Measurements from ENCODE around the gene CLDN9. TPM values are rescaled to one million over a fixed set of nuclear protein-coding genes. Genes with fewer than 3 reads are reported as not detected.
A peak's percentile ranks its signal among the peaks of the same experiment; 100 is the strongest.

CLDN9 gene
- total and polyA plus RNA-seq, 9 of the 15 experiments (the other 6 are each of a cell fraction or from before 2014, with no cell fraction given): 0.12 to 0.44 (median 0.22) TPM; not detected in 4

- TF ChIP-seq MGA (IDR thresholded peaks at IDR 0.05) (no peak), TGIF2 (CRISPR knock-in tag; IDR thresholded peaks at IDR 0.05) (no peak), FOXK2 (conservative IDR thresholded peaks at IDR 0.05 in 1 of 2, IDR thresholded peaks at IDR 0.05 in 1 of 2; ENCODE audit: low read depth in 2 of 2) (no peak), BMI1 (IDR thresholded peaks at IDR 0.05; ENCODE audit: low read length) (no peak), HNRNPH1 (optimal IDR thresholded peaks at IDR 0.05; ENCODE audit: low read depth, low read length) (no peak), ZNF740 (CRISPR knock-in tag; IDR thresholded peaks at IDR 0.05) (0 out of 2 replicates have a peak, but pooled peaks have one; percentile 41), ZNF740 (tag; IDR thresholded peaks at IDR 0.05) (no peak), RNF219 (CRISPR knock-in tag; IDR thresholded peaks at IDR 0.05) (no peak), NCOA1 (IDR thresholded peaks at IDR 0.05; ENCODE audit: low read depth) (no peak), BDP1 (IDR thresholded peaks at IDR 0.05; ENCODE audit: insufficient read depth, insufficient read length) (no peak), GABPB1 (CRISPR knock-in tag; IDR thresholded peaks at IDR 0.05) (no peak; the same call in 1 of the 2 replicates), SIN3A (IDR thresholded peaks at IDR 0.05; ENCODE audit: borderline replicate concordance in 2 of 2, control insufficient read depth in 1 of 2, low read depth in 2 of 2, low read length in 2 of 2) (peak; percentile 65 to 68; a peak in 1 of 4 replicates)
Observed at GRCh38 chr16:3021449-3022207, 8.9 kb downstream of the CLDN9 start (continued).
